ENCODE results near the gene ZFYVE16.
"Not testable (repeated sequence)": the region's sequence is repeated elsewhere in the genome, so short reads cannot be mapped to it uniquely, and the experiment has no call there.

The ZFYVE16 gene

GRCh38 chr5:80389580-80389979, 18.3 kb upstream of the ZFYVE16 start:
- H3K27ac Mint-ChIP-seq: no peak overlapping the region
- peaks cover 30% of the 10 kb centered on the region for H3K9me3 Mint-ChIP-seq
- DNase-seq: no peak
- peaks cover 6% of the 10 kb centered on the region for H3K4me1 Mint-ChIP-seq
- TF ChIP-seq CTCF (IDR thresholded peaks at IDR 0.05): no peak
- peaks cover 6% of the 10 kb centered on the region for H3K27me3 Mint-ChIP-seq (ENCODE audit: low read depth, poor library complexity)
- no peak overlapping the region for H3K4me3 Mint-ChIP-seq
- no peaks in the 10 kb centered on the region for H3K36me3 Mint-ChIP-seq (ENCODE audit: low read depth)

- not testable (repeated sequence) for DNase-seq; H3K4me1 Mint-ChIP-seq; H3K4me3 Mint-ChIP-seq; H3K27ac Mint-ChIP-seq; H3K36me3 Mint-ChIP-seq (ENCODE audit: low read depth); H3K27me3 Mint-ChIP-seq (ENCODE audit: low read depth, poor library complexity)
- peaks cover 30% of the 10 kb centered on the region for H3K9me3 Mint-ChIP-seq
Observed at GRCh38 chr5:80390413-80390812, 17.5 kb upstream of the ZFYVE16 start.

GRCh38 chr5:80391267-80391666, 16.6 kb upstream of the ZFYVE16 start:
- not testable (repeated sequence) for H3K27me3 Mint-ChIP-seq (ENCODE audit: low read depth, poor library complexity); H3K36me3 Mint-ChIP-seq (ENCODE audit: low read depth); H3K27ac Mint-ChIP-seq; H3K4me3 Mint-ChIP-seq; H3K4me1 Mint-ChIP-seq; DNase-seq
- peaks cover 35% of the 10 kb centered on the region for H3K9me3 Mint-ChIP-seq

GRCh38 chr5:80399526-80400239, 8.2 kb upstream of the ZFYVE16 start:
- Mint-ChIP-seq H3K4me1 (peaks cover 4% of the 10 kb centered on the region), H3K27ac (peak overlapping the region; percentile 19), H3K27me3 (ENCODE audit: low read depth, poor library complexity) (peaks cover 3% of the 10 kb centered on the region), H3K9me3 (peaks cover 15% of the 10 kb centered on the region), H3K36me3 (ENCODE audit: low read depth) (no peaks in the 10 kb centered on the region), H3K4me3 (no peak overlapping the region)
- no peak for TF ChIP-seq CTCF (IDR thresholded peaks at IDR 0.05)
- DNase-seq: no peak

- not testable (repeated sequence) for H3K27me3 Mint-ChIP-seq (ENCODE audit: low read depth, poor library complexity); H3K4me1 Mint-ChIP-seq; H3K4me3 Mint-ChIP-seq; DNase-seq; H3K36me3 Mint-ChIP-seq (ENCODE audit: low read depth)
- H3K9me3 Mint-ChIP-seq: peaks cover 15% of the 10 kb centered on the region
- H3K27ac Mint-ChIP-seq: peak overlapping the region; percentile 19
Observed at GRCh38 chr5:80400368-80400767, 7.5 kb upstream of the ZFYVE16 start.

GRCh38 chr5:80403782-80404181, 4.1 kb upstream of the ZFYVE16 start:
- peaks cover 9% of the 10 kb centered on the region for H3K4me1 Mint-ChIP-seq
- peaks cover 3% of the 10 kb centered on the region for H3K27me3 Mint-ChIP-seq (ENCODE audit: low read depth, poor library complexity)
- H3K27ac Mint-ChIP-seq: no peak overlapping the region
- no peaks in the 10 kb centered on the region for H3K36me3 Mint-ChIP-seq (ENCODE audit: low read depth)
- DNase-seq: no peak
- no peak for TF ChIP-seq CTCF (IDR thresholded peaks at IDR 0.05)
- no peaks in the 10 kb centered on the region for H3K9me3 Mint-ChIP-seq
- H3K4me3 Mint-ChIP-seq: no peak overlapping the region

- Mint-ChIP-seq H3K4me3 (peak overlapping the region; percentile 93), H3K27me3 (ENCODE audit: low read depth, poor library complexity) (peaks cover 3% of the 10 kb centered on the region), H3K4me1 (peaks cover 25% of the 10 kb centered on the region), H3K36me3 (ENCODE audit: low read depth) (peaks cover 18% of the 10 kb centered on the region), H3K27ac (peak overlapping the region; percentile 99), H3K9me3 (peaks cover 6% of the 10 kb centered on the region)
- TF ChIP-seq CTCF (IDR thresholded peaks at IDR 0.05): no peak
- DNase-seq: peak; percentile 6
Observed at GRCh38 chr5:80406980-80407734, 707 bp upstream of the ZFYVE16 start.

Measured in nephron progenitor cell (in vitro differentiated cells).